GM12878 (cell line): Measurements from ENCODE around the gene ENSA. TPM values are rescaled to one million over a fixed set of nuclear protein-coding genes. Genes with fewer than 3 reads are reported as not detected.

Source experiments
- ATF7 ChIP-seq: fragments of 450-650 bp; IDR thresholded peaks from 2 replicates; pipeline ENCODE4 v1.6.1; 2016; ENCODE audit warnings: low read depth, mild to moderate bottlenecking
- BRCA1 ChIP-seq: IDR thresholded peaks from 2 replicates; pipeline ENCODE4 v1.6.1; 2011; ENCODE audit warnings: low read depth, low read length, improper control_type of control experiment
- CBFB ChIP-seq: IDR thresholded peaks from 2 replicates; pipeline ENCODE4 v1.6.1; 2016; ENCODE audit warnings: antibody characterized with exemption, low read depth
- CBX3 ChIP-seq: fragments of 200-600 bp; sonication (generic); IDR thresholded peaks from 2 replicates; pipeline ENCODE4 v1.6.1; 2016; ENCODE audit warnings: low read depth, borderline replicate concordance
- CHD1 ChIP-seq: IDR thresholded peaks from 2 replicates; pipeline ENCODE4 v1.6.1; 2012; ENCODE audit warnings: low read depth, low read length, improper control_type of control experiment
- ETV6 ChIP-seq, 2 experiments: fragments of 450-650 bp in 1 of 2; IDR thresholded peaks in 1 of 2; conservative IDR thresholded peaks in 1 of 2; 2 replicates each; pipeline ENCODE4 v1.6.1; 2014; ENCODE audit warnings: antibody characterized with exemption in 1 of 2, borderline replicate concordance in 1 of 2, low read depth in 1 of 2, mild to moderate bottlenecking in 1 of 2, moderate library complexity in 1 of 2
- HCFC1 ChIP-seq: fragments of 150-350 bp; IDR thresholded peaks from 2 replicates; pipeline ENCODE4 v1.6.1; 2014; ENCODE audit warnings: low read length
- IRF4 ChIP-seq: IDR thresholded peaks from 2 replicates; pipeline ENCODE4 v1.6.1; 2011; ENCODE audit warnings: low read depth, low read length
- MXI1 ChIP-seq: fragments of 150-350 bp; IDR thresholded peaks from 2 replicates; pipeline ENCODE4 v1.6.1; 2011; ENCODE audit warnings: low read depth, mild to moderate bottlenecking, inconsistent platforms, low read length, improper control_type of control experiment
- MYB ChIP-seq: fragments of 150-350 bp; IDR thresholded peaks from 2 replicates; pipeline ENCODE4 v1.6.1; 2014; ENCODE audit warnings: mild to moderate bottlenecking, low read depth, low read length, borderline replicate concordance
- MYC ChIP-seq: IDR thresholded peaks from 2 replicates; pipeline ENCODE4 v1.6.1; 2011; ENCODE audit warnings: mild to moderate bottlenecking, low read length, moderate library complexity, inconsistent platforms; ENCODE audit not compliant: insufficient read depth, insufficient replicate concordance, insufficient read length, severe bottlenecking
- POLR2A ChIP-seq: IDR thresholded peaks from 2 replicates; pipeline ENCODE4 v1.6.1; 2011; ENCODE audit warnings: low read depth, mild to moderate bottlenecking, low read length
- RAD51 ChIP-seq: fragments of 450-650 bp; IDR thresholded peaks from 2 replicates; pipeline ENCODE4 v1.6.1; 2016; ENCODE audit warnings: moderate library complexity, mild to moderate bottlenecking, inconsistent platforms
- RELA ChIP-seq: fragments of 450-650 bp; IDR thresholded peaks from 2 replicates; pipeline ENCODE4 v1.8.0; 2014; ENCODE audit warnings: borderline replicate concordance; ENCODE audit not compliant: partially characterized antibody
- SMC3 ChIP-seq: IDR thresholded peaks from 2 replicates; pipeline ENCODE4 v1.6.1; 2011; ENCODE audit warnings: low read length, improper control_type of control experiment, borderline replicate concordance
- STAT3 ChIP-seq: IDR thresholded peaks from 2 replicates; pipeline ENCODE4 v1.6.1; 2011; ENCODE audit warnings: low read depth, low read length, improper control_type of control experiment
- TCF12 ChIP-seq: IDR thresholded peaks from 2 replicates; pipeline ENCODE4 v1.6.1; 2011; ENCODE audit warnings: low read depth, mild to moderate bottlenecking, low read length
- TCF3 ChIP-seq: IDR thresholded peaks from 2 replicates; pipeline ENCODE4 v1.6.1; 2012; ENCODE audit warnings: low read depth, mild to moderate bottlenecking, low read length, borderline replicate concordance; ENCODE audit not compliant: insufficient read depth
- ZNF207 ChIP-seq: fragments of 450-650 bp; IDR thresholded peaks from 2 replicates; pipeline ENCODE4 v1.6.1; 2014; ENCODE audit warnings: antibody characterized with exemption, mild to moderate bottlenecking, borderline replicate concordance
- polyA plus RNA-seq, 11 experiments: library from polyadenylated mRNA; depleted of rRNA in 4 of 11; unstranded in 6 of 11; stranded (reverse) in 5 of 11; fragments of >200 nt; fragmentation: Nextera tagmentation in 4 of 11; fragmentation: Illumina TruSeq in 1 of 11; extraction: Ambion mirVana in 4 of 11; extraction: Trizol in 1 of 11; gene quantifications; 1 replicate in 1 of 11; 2 replicates in 10 of 11; pipeline versions ENCODE4 v1.2.1 to v1.2.3, GENCODE V29; 2011 to 2016; ENCODE audit warnings: inconsistent platforms in 2 of 11, missing spikeins in 2 of 11, low read depth in 1 of 11
- total RNA-seq, 4 experiments: library from RNA; depleted of rRNA in 3 of 4; stranded (reverse); fragments of >200 nt in 3 of 4; fragmentation: Illumina TruSeq in 1 of 4; extraction: Trizol in 1 of 4; gene quantifications; 2 replicates each; pipeline versions ENCODE4 v1.2.1 to v1.2.3, GENCODE V29; 2013 to 2021
- TF ChIP-seq, protein P1 (sequence below): IDR thresholded peaks from 2 replicates; pipeline ENCODE4 v1.6.1; 2012; ENCODE audit warnings: low read depth, low read length, improper control_type of control experiment
- TF ChIP-seq, protein P2 (sequence below): fragments of 150-350 bp; IDR thresholded peaks from 2 replicates; pipeline ENCODE4 v1.6.1; 2016; ENCODE audit warnings: low read depth, low read length
- TF ChIP-seq, protein P3 (sequence below): fragments of 450-650 bp; formaldehyde crosslinking; IDR thresholded peaks from 2 replicates; pipeline ENCODE4 v1.4.0; 2022; ENCODE audit warnings: mild to moderate bottlenecking, moderate library complexity

Gene ENSA
- total and polyA plus RNA-seq, 10 of the 15 experiments (the other 5 are each of a cell fraction or from before 2014, with no cell fraction given), result 56.1 to 605 (median 143) TPM

DNA sequence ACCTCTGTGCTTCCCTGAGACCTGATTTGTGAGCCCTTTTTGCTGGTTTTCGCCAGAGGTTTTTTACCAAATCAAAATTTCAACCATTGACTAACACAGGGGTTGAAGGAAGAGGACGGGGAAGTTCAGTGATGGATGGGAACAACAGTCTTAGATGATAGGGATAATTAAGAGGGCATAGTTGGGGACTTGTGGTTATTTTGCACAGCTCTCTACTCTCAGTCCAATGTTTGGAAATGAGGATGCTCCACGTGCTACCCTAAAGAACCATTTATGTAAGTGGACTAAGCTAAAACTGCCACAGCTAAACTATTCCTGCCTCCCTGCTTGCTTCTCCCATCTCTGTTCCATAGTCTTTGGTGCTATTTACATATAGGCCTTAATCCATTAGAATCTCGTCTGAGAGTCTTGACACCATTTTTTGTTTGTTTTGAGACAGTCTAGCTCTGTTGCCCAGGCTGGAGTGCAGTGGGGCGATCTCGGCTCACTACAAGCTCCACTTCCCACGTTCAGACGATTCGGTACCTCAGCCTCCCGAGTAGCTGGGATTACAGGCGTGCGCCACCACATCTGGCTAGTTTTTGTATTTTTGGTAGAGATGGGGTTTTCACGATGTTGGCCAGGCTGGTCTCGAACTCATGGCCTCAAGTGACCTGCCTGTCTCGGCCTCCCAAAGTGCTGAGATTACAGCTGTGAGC lies 49.3 kb downstream of the ENSA start (continued):
- TF ChIP-seq RAD51 (no peak), POLR2A (no peak), ETV6 (conservative IDR thresholded peaks at IDR 0.05 in 1 of 2, IDR thresholded peaks at IDR 0.05 in 1 of 2; ENCODE audit: borderline replicate concordance in 1 of 2, low read depth in 1 of 2) (no peak), SMC3 (no peak), ATF7 (no peak), CHD1 (no peak), STAT3 (no peak), MYC (no peak), IRF4 (no peak), ZNF207 (0 out of 2 replicates have a peak, but pooled peaks have one; percentile 31), CBFB (0 out of 2 replicates have a peak, but pooled peaks have one; percentile 5), TCF12 (no peak), MYB (no peak), MXI1 (no peak; the same call in 1 of the 2 replicates), CBX3 (no peak), RELA (no peak), HCFC1 (no peak), BRCA1 (no peak), TCF3 (no peak)
- TF ChIP-seq, protein P1, sequence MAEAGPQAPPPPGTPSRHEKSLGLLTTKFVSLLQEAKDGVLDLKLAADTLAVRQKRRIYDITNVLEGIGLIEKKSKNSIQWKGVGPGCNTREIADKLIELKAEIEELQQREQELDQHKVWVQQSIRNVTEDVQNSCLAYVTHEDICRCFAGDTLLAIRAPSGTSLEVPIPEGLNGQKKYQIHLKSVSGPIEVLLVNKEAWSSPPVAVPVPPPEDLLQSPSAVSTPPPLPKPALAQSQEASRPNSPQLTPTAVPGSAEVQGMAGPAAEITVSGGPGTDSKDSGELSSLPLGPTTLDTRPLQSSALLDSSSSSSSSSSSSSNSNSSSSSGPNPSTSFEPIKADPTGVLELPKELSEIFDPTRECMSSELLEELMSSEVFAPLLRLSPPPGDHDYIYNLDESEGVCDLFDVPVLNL, result no peak
- TF ChIP-seq, protein P2, sequence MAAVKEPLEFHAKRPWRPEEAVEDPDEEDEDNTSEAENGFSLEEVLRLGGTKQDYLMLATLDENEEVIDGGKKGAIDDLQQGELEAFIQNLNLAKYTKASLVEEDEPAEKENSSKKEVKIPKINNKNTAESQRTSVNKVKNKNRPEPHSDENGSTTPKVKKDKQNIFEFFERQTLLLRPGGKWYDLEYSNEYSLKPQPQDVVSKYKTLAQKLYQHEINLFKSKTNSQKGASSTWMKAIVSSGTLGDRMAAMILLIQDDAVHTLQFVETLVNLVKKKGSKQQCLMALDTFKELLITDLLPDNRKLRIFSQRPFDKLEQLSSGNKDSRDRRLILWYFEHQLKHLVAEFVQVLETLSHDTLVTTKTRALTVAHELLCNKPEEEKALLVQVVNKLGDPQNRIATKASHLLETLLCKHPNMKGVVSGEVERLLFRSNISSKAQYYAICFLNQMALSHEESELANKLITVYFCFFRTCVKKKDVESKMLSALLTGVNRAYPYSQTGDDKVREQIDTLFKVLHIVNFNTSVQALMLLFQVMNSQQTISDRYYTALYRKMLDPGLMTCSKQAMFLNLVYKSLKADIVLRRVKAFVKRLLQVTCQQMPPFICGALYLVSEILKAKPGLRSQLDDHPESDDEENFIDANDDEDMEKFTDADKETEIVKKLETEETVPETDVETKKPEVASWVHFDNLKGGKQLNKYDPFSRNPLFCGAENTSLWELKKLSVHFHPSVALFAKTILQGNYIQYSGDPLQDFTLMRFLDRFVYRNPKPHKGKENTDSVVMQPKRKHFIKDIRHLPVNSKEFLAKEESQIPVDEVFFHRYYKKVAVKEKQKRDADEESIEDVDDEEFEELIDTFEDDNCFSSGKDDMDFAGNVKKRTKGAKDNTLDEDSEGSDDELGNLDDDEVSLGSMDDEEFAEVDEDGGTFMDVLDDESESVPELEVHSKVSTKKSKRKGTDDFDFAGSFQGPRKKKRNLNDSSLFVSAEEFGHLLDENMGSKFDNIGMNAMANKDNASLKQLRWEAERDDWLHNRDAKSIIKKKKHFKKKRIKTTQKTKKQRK, result no peak
- TF ChIP-seq, protein P3, sequence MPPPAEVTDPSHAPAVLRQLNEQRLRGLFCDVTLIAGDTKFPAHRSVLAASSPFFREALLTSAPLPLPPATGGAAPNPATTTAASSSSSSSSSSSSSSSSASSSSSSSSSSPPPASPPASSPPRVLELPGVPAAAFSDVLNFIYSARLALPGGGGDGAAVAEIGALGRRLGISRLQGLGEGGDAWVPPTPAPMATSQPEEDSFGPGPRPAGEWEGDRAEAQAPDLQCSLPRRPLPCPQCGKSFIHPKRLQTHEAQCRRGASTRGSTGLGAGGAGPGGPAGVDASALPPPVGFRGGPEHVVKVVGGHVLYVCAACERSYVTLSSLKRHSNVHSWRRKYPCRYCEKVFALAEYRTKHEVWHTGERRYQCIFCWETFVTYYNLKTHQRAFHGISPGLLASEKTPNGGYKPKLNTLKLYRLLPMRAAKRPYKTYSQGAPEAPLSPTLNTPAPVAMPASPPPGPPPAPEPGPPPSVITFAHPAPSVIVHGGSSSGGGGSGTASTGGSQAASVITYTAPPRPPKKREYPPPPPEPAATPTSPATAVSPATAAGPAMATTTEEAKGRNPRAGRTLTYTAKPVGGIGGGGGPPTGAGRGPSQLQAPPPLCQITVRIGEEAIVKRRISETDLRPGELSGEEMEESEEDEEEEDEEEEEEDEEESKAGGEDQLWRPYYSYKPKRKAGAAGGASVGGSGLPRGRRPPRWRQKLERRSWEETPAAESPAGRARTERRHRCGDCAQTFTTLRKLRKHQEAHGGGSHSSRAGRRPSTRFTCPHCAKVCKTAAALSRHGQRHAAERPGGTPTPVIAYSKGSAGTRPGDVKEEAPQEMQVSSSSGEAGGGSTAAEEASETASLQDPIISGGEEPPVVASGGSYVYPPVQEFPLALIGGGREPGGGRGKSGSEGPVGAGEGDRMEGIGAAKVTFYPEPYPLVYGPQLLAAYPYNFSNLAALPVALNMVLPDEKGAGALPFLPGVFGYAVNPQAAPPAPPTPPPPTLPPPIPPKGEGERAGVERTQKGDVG, result no peak
